Right lobe of liver (tissue), 6 donors: Measurements from ENCODE around the gene RASSF7. TPM values are rescaled to one million over a fixed set of nuclear protein-coding genes. Genes with fewer than 3 reads are reported as not detected.

Experiments
- ATAC-seq, 4 donors: fragments of 200-7000 bp; cut with Tn5 transposase; one replicate each; pipeline ENCODE4 v1.9.1; 2020; ENCODE audit warnings: mild to moderate bottlenecking in 4 of 4, moderate library complexity in 4 of 4
- DNase-seq, 3 donors: peaks; one replicate each; pipeline ENCODE4 v3.0.0-alpha.2; 2020
- H3K27ac ChIP-seq, 3 donors: fragments of 200-600 bp; one replicate each; pipeline ENCODE4 v1.8.0; 2022
- H3K27me3 ChIP-seq, 2 donors: fragments of 200-600 bp; one replicate each; pipeline ENCODE4 v1.8.0; 2022
- H3K36me3 ChIP-seq, 4 donors: fragments of 200-600 bp; sonication (generic) in 1 of 4; one replicate each; pipeline versions ENCODE4 v1.5.1 to v1.8.0; 2017 to 2022; ENCODE audit warnings: control low read depth in 1 of 4
- H3K4me1 ChIP-seq, 4 donors: fragments of 200-600 bp; sonication (generic) in 1 of 4; one replicate each; pipeline versions ENCODE4 v1.5.1 to v1.8.0; 2017 to 2022; ENCODE audit warnings: control low read depth in 1 of 4
- H3K4me3 ChIP-seq, 3 donors: fragments of 200-600 bp; one replicate each; pipeline ENCODE4 v1.8.0; 2022
- H3K9me3 ChIP-seq, 4 donors: fragments of 200-600 bp; sonication (generic) in 1 of 4; one replicate each; pipeline versions ENCODE4 v1.5.1 to v1.8.0; 2017 to 2022; ENCODE audit warnings: control low read depth in 1 of 4
- CTCF ChIP-seq, 4 donors: fragments of 200-600 bp in 3 of 4; fragments of 450-650 bp in 1 of 4; IDR thresholded peaks; one replicate each; pipeline versions ENCODE4 v1.5.1 to v1.8.0; 2016 to 2022; ENCODE audit warnings: antibody characterized with exemption in 4 of 4, mild to moderate bottlenecking in 2 of 4
- POLR2A ChIP-seq: fragments of 450-650 bp; IDR thresholded peaks from one replicate; pipeline ENCODE4 v1.6.1; 2017; ENCODE audit warnings: antibody characterized with exemption, mild to moderate bottlenecking
- WGBS: methylation state at CpG from one replicate; pipeline ENCODE4 v1.1.6; 2018; ENCODE audit warnings: low coverage, low lambda C conversion rate; ENCODE audit not compliant: insufficient coverage; ENCODE audit errors: missing lambda C conversion rate; 5-methylcytosine and 5-hydroxymethylcytosine counted together
- intact Hi-C, 2 donors: fragments of 100-400 bp; cut with DNase I; formaldehyde crosslinking; loops; one replicate each; pipeline versions ENCODE4 v1.11.2 to v1.14.1; 2022
- total RNA-seq, 6 experiments: library from RNA; depleted of rRNA in 2 of 6; stranded (reverse); fragments of >200 nt in 2 of 6; fragmentation: NEBNext Ultra II Directional in 3 of 6; extraction: Animal tissue kit (Norgen Biotek cat#: 25700) in 3 of 6; gene quantifications; one replicate each; pipeline versions ENCODE4 v1.1.0 to v1.2.4, GENCODE V29; 2016 to 2023
- donor health status: DM: no; HTN: yes; CAD: no.
- donor health status: DM: no; HTN: no; CAD: no.
- donor health status: DM: no; HTN: no; CAD: no.
- donor health status: DM: no; HTN: yes; CAD: no.
- donor health status: DM: no; HTN: yes; CAD: no.

Gene RASSF7
- total RNA-seq, 6 experiments from 2014 or later = 20.5 to 61.1 (median 39.5) TPM

GRCh38 chr11:529728-530411, 30.9 kb upstream of the RASSF7 start:
- peaks cover 0 to 6% (median 0%) of the 10 kb centered on the region in 4 donors for H3K4me1 ChIP-seq
- ATAC-seq (no peak), DNase-seq (no peak)
- no peaks in the 10 kb centered on the region for H3K9me3 ChIP-seq
- H3K36me3 ChIP-seq = peaks cover 0 to 9% (median 0%) of the 10 kb centered on the region in 4 donors
- H3K4me3 ChIP-seq = no peak overlapping the region
- intact Hi-C loops = loop anchor here in 1 of 2 donors (10.0 kb wide), 1 partner anchor 125 kb away; no protein-coding TSS in a partner anchor
- TF ChIP-seq CTCF (IDR thresholded peaks at IDR 0.05) (no peak), POLR2A (no peak)
- H3K27me3 ChIP-seq = no peaks in the 10 kb centered on the region
- no peak overlapping the region for H3K27ac ChIP-seq
- 73% methylated on average over 5 of the region's 18 CpGs for WGBS

- H3K27ac ChIP-seq = no peak overlapping the region
- ATAC-seq (no peak), DNase-seq (no peak)
- no peaks in the 10 kb centered on the region for H3K9me3 ChIP-seq
- no peak overlapping the region for H3K4me3 ChIP-seq
- H3K4me1 ChIP-seq = peaks cover 0 to 11% (median 0%) of the 10 kb centered on the region in 4 donors
- intact Hi-C loops = no loop called here
- peaks cover 0 to 9% (median 0%) of the 10 kb centered on the region in 4 donors for H3K36me3 ChIP-seq
- no peak for TF ChIP-seq CTCF (IDR thresholded peaks at IDR 0.05)
- no peak for TF ChIP-seq POLR2A
- H3K27me3 ChIP-seq = no peaks in the 10 kb centered on the region
- 98% methylated on average over 11 of the region's 28 CpGs for WGBS
Measured at GRCh38 chr11:530960-531831, 29.6 kb upstream of the RASSF7 start.

- no peaks in the 10 kb centered on the region for H3K9me3 ChIP-seq
- WGBS = 61% methylated on average over 6 of the region's 18 CpGs
- H3K27ac ChIP-seq = no peak overlapping the region
- DNase-seq = no peak
- TF ChIP-seq CTCF (IDR thresholded peaks at IDR 0.05) (no peak), POLR2A (no peak)
- H3K36me3 ChIP-seq = peaks cover 0 to 9% (median 0%) of the 10 kb centered on the region in 4 donors
- H3K27me3 ChIP-seq = no peaks in the 10 kb centered on the region
- no peak overlapping the region for H3K4me3 ChIP-seq
- no peak for ATAC-seq
- H3K4me1 ChIP-seq = peaks cover 0 to 20% (median 3%) of the 10 kb centered on the region in 4 donors
- intact Hi-C loops = no loop called here
Measured at GRCh38 chr11:531919-532526, 28.7 kb upstream of the RASSF7 start.

- Histone ChIP-seq H3K27me3 (no peaks in the 10 kb centered on the region), H3K9me3 (no peaks in the 10 kb centered on the region), H3K4me3 (no peak overlapping the region), H3K27ac (no peak overlapping the region), H3K36me3 (peaks cover 0 to 9% (median 0%) of the 10 kb centered on the region in 4 donors), H3K4me1 (peaks cover 0 to 22% (median 5%) of the 10 kb centered on the region in 4 donors)
- no peak for ATAC-seq
- WGBS = 80% methylated on average over 1 of the region's 23 CpGs
- TF ChIP-seq CTCF (IDR thresholded peaks at IDR 0.05) = no peak
- TF ChIP-seq POLR2A = no peak
- intact Hi-C loops = no loop called here
- DNase-seq = no peak
Measured at GRCh38 chr11:532527-532985, 28.2 kb upstream of the RASSF7 start.
